K562 (cell line): ENCODE measurements around the gene COMMD1.

Experiments used
- ATF3 ChIP-seq, 2 experiments: fragments of 450-650 bp in 1 of 2; sonication (generic) in 1 of 2; formaldehyde crosslinking in 1 of 2; IDR thresholded peaks in 1 of 2; conservative IDR thresholded peaks in 1 of 2; 2 replicates each; pipeline versions ENCODE4 v1.6.1 to v1.8.1; 2016 to 2023; ENCODE audit warnings: mild to moderate bottlenecking in 2 of 2, moderate library complexity in 2 of 2, inconsistent platforms in 1 of 2, missing genetic modification reagents in 1 of 2
- CTCF ChIP-seq, 3 experiments: IDR thresholded peaks in 2 of 3; conservative IDR thresholded peaks in 1 of 3; 2 replicates each; pipeline ENCODE4 v1.5.1; 2011 to 2012; ENCODE audit warnings: low read length in 3 of 3, mild to moderate bottlenecking in 3 of 3, control low read depth in 2 of 3, improper control_type of control experiment in 1 of 3, inconsistent platforms in 1 of 3, low read depth in 1 of 3, mixed read lengths in 1 of 3, moderate library complexity in 1 of 3; ENCODE audit not compliant: insufficient read depth in 2 of 3
- EZH2 ChIP-seq: IDR thresholded peaks from 2 replicates; pipeline ENCODE4 v1.6.1; 2012; ENCODE audit warnings: low read depth, mild to moderate bottlenecking, inconsistent platforms, low read length, borderline replicate concordance
- FOXA3 ChIP-seq, 2 experiments: fragments of 450-650 bp in 1 of 2; sonication (generic) in 1 of 2; formaldehyde crosslinking; IDR thresholded peaks in 1 of 2; conservative IDR thresholded peaks in 1 of 2; 2 replicates each; pipeline versions ENCODE4 v1.4.0 to v1.8.0; 2020 to 2022; ENCODE audit warnings: mild to moderate bottlenecking in 2 of 2, missing genetic modification reagents in 1 of 2
- MAX ChIP-seq: sonication (generic); formaldehyde crosslinking; IDR thresholded peaks from 2 replicates; pipeline ENCODE4 v1.9.0; 2022; ENCODE audit warnings: mild to moderate bottlenecking, missing genetic modification reagents
- MEF2A ChIP-seq: IDR thresholded peaks from 2 replicates; pipeline ENCODE4 v1.6.1; 2011; ENCODE audit warnings: low read depth, mild to moderate bottlenecking, low read length, moderate library complexity; ENCODE audit not compliant: control insufficient read depth
- NFIX ChIP-seq: fragments of 250-450 bp; sonication (Bioruptor Pico); IDR thresholded peaks from 2 replicates; pipeline ENCODE4 v1.4.0; 2020; ENCODE audit warnings: low read depth, mild to moderate bottlenecking, moderate library complexity
- NRF1 ChIP-seq, 2 experiments: fragments of 450-650 bp; IDR thresholded peaks in 1 of 2; conservative IDR thresholded peaks in 1 of 2; 2 replicates each; pipeline ENCODE4 v1.6.1; 2014; ENCODE audit warnings: mild to moderate bottlenecking in 2 of 2
- REST ChIP-seq, 2 experiments: fragments of 450-650 bp; formaldehyde crosslinking in 1 of 2; IDR thresholded peaks; 2 replicates each; pipeline versions ENCODE4 v1.4.0 to v1.6.1; 2014 to 2020; ENCODE audit warnings: mild to moderate bottlenecking in 2 of 2, borderline replicate concordance in 1 of 2, low read depth in 1 of 2
- ZFX ChIP-seq: sonication (generic); formaldehyde crosslinking; IDR thresholded peaks from 2 replicates; pipeline ENCODE4 v1.8.0; 2022; ENCODE audit warnings: mild to moderate bottlenecking, missing genetic modification reagents, moderate library complexity
- ZNF507 ChIP-seq: conservative IDR thresholded peaks from 2 replicates; pipeline ENCODE4 v1.6.1; 2017; ENCODE audit warnings: missing genetic modification characterization, missing compliant biosample characterization
- ZNF699 ChIP-seq: fragments of 250-450 bp; sonication (Bioruptor Pico); IDR thresholded peaks from 2 replicates; pipeline ENCODE4 v1.8.0; 2021; ENCODE audit warnings: mild to moderate bottlenecking, moderate library complexity; ENCODE audit not compliant: insufficient replicate concordance

GRCh38 chr2:62176801-62177200 is 271.3 kb downstream of the COMMD1 start:
- no peak for TF ChIP-seq MAX
- no peak for TF ChIP-seq NFIX (CRISPR knock-in tag)
- TF ChIP-seq FOXA3 (CRISPR knock-in tag; conservative IDR thresholded peaks at IDR 0.05 in 1 of 2, IDR thresholded peaks at IDR 0.05 in 1 of 2): no peak
- TF ChIP-seq ZFX (CRISPR knock-in tag): no peak
- no peak for TF ChIP-seq ZNF699 (CRISPR knock-in tag)
- TF ChIP-seq MEF2A: no peak
- no peak for TF ChIP-seq EZH2
- no peak for TF ChIP-seq CTCF (IDR thresholded peaks at IDR 0.05 in 2 of 3, conservative IDR thresholded peaks at IDR 0.05 in 1 of 3; ENCODE audit: insufficient read depth in 2 of 3, low read depth in 1 of 3, low read length in 3 of 3)
- no peak for TF ChIP-seq NRF1 (conservative IDR thresholded peaks at IDR 0.05 in 1 of 2, IDR thresholded peaks at IDR 0.05 in 1 of 2)
- TF ChIP-seq REST (IDR thresholded peaks at IDR 0.05; ENCODE audit: borderline replicate concordance): no peak
- TF ChIP-seq REST (CRISPR knock-in tag; IDR thresholded peaks at IDR 0.05; ENCODE audit: low read depth): no peak
- no peak for TF ChIP-seq ZNF507 (tag)
- no peak for TF ChIP-seq ATF3 (IDR thresholded peaks at IDR 0.05)
- TF ChIP-seq ATF3 (CRISPR knock-in tag; conservative IDR thresholded peaks at IDR 0.05): no peak
